Hepatocyte (in vitro differentiated cells): Measurements from ENCODE around the gene ZNF436.

ENCODE experiments used
- EZH2 ChIP-seq: fragments of 200-600 bp; sonication (generic); IDR thresholded peaks from 2 replicates; pipeline ENCODE4 v1.6.1; 2016; ENCODE audit warnings: antibody characterized with exemption, mild to moderate bottlenecking, borderline replicate concordance
- EZH2phosphoT487 ChIP-seq: fragments of 200-600 bp; sonication (generic); IDR thresholded peaks from one replicate; pipeline ENCODE4 v1.6.1; 2018; ENCODE audit warnings: antibody characterized with exemption, mild to moderate bottlenecking, low read depth, moderate library complexity; ENCODE audit not compliant: unreplicated experiment, severe bottlenecking
- TF ChIP-seq, protein P1 (sequence below): fragments of 200-600 bp; sonication (generic); IDR thresholded peaks from 2 replicates; pipeline ENCODE4 v1.5.1; 2016; ENCODE audit warnings: antibody characterized with exemption, mild to moderate bottlenecking; ENCODE audit not compliant: poor library complexity

DNA sequence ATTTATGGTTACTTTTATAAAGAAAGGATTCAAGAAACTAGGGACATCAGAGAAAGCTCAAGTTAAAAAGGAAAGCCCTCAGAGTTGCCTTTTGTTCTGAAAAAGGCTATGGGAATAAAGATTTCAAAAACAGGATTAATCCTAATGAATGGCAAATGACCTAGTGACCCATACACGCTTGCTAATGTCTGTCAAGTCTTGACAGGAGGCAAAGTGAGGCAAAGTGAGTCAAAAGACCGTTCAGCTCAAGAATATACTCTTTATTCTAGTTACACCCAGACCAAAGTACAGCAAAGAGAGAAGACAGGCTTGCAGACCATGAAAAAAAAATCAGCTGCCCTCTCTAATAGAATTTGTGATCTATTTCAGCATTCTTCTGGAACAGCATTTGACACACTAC is 3.5 kb downstream of the ZNF436 start:
- no peak for TF ChIP-seq EZH2
- TF ChIP-seq, protein P1, sequence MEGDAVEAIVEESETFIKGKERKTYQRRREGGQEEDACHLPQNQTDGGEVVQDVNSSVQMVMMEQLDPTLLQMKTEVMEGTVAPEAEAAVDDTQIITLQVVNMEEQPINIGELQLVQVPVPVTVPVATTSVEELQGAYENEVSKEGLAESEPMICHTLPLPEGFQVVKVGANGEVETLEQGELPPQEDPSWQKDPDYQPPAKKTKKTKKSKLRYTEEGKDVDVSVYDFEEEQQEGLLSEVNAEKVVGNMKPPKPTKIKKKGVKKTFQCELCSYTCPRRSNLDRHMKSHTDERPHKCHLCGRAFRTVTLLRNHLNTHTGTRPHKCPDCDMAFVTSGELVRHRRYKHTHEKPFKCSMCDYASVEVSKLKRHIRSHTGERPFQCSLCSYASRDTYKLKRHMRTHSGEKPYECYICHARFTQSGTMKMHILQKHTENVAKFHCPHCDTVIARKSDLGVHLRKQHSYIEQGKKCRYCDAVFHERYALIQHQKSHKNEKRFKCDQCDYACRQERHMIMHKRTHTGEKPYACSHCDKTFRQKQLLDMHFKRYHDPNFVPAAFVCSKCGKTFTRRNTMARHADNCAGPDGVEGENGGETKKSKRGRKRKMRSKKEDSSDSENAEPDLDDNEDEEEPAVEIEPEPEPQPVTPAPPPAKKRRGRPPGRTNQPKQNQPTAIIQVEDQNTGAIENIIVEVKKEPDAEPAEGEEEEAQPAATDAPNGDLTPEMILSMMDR, result no peak
- no peak for TF ChIP-seq EZH2phosphoT487
